K562 (cell line): Measurements from ENCODE around the gene DLGAP1.

Source experiments
- ARNT ChIP-seq, 2 experiments: fragments of 450-650 bp; IDR thresholded peaks; 2 replicates each; pipeline ENCODE4 v1.6.1; 2016; ENCODE audit warnings: mild to moderate bottlenecking in 1 of 2
- BHLHE40 ChIP-seq: IDR thresholded peaks from 2 replicates; pipeline ENCODE4 v1.6.1; 2011; ENCODE audit warnings: low read length, improper control_type of control experiment
- CTCF ChIP-seq, 3 experiments: IDR thresholded peaks in 2 of 3; conservative IDR thresholded peaks in 1 of 3; 2 replicates each; pipeline ENCODE4 v1.5.1; 2011 to 2012; ENCODE audit warnings: low read length in 3 of 3, mild to moderate bottlenecking in 3 of 3, control low read depth in 2 of 3, improper control_type of control experiment in 1 of 3, inconsistent platforms in 1 of 3, low read depth in 1 of 3, mixed read lengths in 1 of 3, moderate library complexity in 1 of 3; ENCODE audit not compliant: insufficient read depth in 2 of 3
- KHSRP ChIP-seq: fragments of 450-650 bp; IDR thresholded peaks from 2 replicates; pipeline ENCODE4 v1.6.1; 2017
- PKNOX1 ChIP-seq: fragments of 450-650 bp; IDR thresholded peaks from 2 replicates; pipeline ENCODE4 v1.6.1; 2016
- RBM22 ChIP-seq: fragments of 200-400 bp; formaldehyde crosslinking; IDR thresholded peaks from 2 replicates; pipeline ENCODE4 v1.6.1; 2018; ENCODE audit warnings: low read length, low read depth; ENCODE audit not compliant: poor library complexity, severe bottlenecking
- SMC3 ChIP-seq: conservative IDR thresholded peaks from 2 replicates; pipeline ENCODE4 v1.6.1; 2011; ENCODE audit warnings: low read depth, low read length, improper control_type of control experiment; ENCODE audit not compliant: insufficient read depth
- ZNF696 ChIP-seq: fragments of 250-450 bp; sonication (Bioruptor Pico); conservative IDR thresholded peaks from 2 replicates; pipeline ENCODE4 v1.4.0; 2020; ENCODE audit warnings: mild to moderate bottlenecking, moderate library complexity

GRCh38 chr18:3806656-3807055 lies 648.5 kb downstream of the DLGAP1 start:
- TF ChIP-seq ARNT (IDR thresholded peaks at IDR 0.05) (no peak), KHSRP (no peak), BHLHE40 (no peak), ZNF696 (no peak), CTCF (IDR thresholded peaks at IDR 0.05 in 2 of 3, conservative IDR thresholded peaks at IDR 0.05 in 1 of 3; ENCODE audit: insufficient read depth in 2 of 3, low read depth in 1 of 3, low read length in 3 of 3) (no peak), RBM22 (no peak), SMC3 (no peak), PKNOX1 (no peak)
